Smooth muscle cell (in vitro differentiated cells): ENCODE results near the gene SLC25A19. TPM values are rescaled to one million over a fixed set of nuclear protein-coding genes. Genes with fewer than 3 reads are reported as not detected.

Source experiments
- DNase-seq: peaks from one replicate; lab custom pipeline; 2025; ENCODE audit not compliant: unreplicated experiment; lab: John Stamatoyannopoulos, UW
- H2AFZ ChIP-seq: fragments of 200-600 bp; sonication (generic); 2 replicates; pipeline ENCODE4 v1.6.0; 2016; ENCODE audit warnings: antibody characterized with exemption, low read depth, mild to moderate bottlenecking
- H3F3A ChIP-seq: fragments of 200-600 bp; sonication (generic); 2 replicates; pipeline ENCODE4 v1.6.0; 2017; ENCODE audit warnings: antibody characterized with exemption, low read depth
- H3K27ac ChIP-seq: fragments of 200-600 bp; sonication (generic); 2 replicates; pipeline ENCODE4 v1.5.1; 2016; ENCODE audit warnings: low read depth, mild to moderate bottlenecking
- H3K27me3 ChIP-seq: fragments of 200-600 bp; sonication (generic); 2 replicates; pipeline ENCODE4 v1.6.1; 2016; ENCODE audit warnings: low read depth, mild to moderate bottlenecking
- H3K36me3 ChIP-seq: fragments of 200-600 bp; sonication (generic); 2 replicates; pipeline ENCODE4 v1.5.1; 2016; ENCODE audit warnings: low read depth
- H3K4me1 ChIP-seq: fragments of 200-600 bp; sonication (generic); 2 replicates; pipeline ENCODE4 v1.5.1; 2016; ENCODE audit warnings: low read depth
- H3K4me2 ChIP-seq: fragments of 200-600 bp; sonication (generic); 2 replicates; pipeline ENCODE4 v1.6.0; 2016; ENCODE audit warnings: mild to moderate bottlenecking
- H3K4me3 ChIP-seq: fragments of 200-600 bp; sonication (generic); 2 replicates; pipeline ENCODE4 v1.5.1; 2016; ENCODE audit warnings: mild to moderate bottlenecking
- H3K79me2 ChIP-seq: fragments of 200-600 bp; sonication (generic); 2 replicates; pipeline ENCODE4 v1.6.0; 2016; ENCODE audit warnings: low read depth, mild to moderate bottlenecking
- H3K9ac ChIP-seq: fragments of 200-600 bp; sonication (generic); 2 replicates; pipeline ENCODE4 v1.6.0; 2016; ENCODE audit warnings: low read depth
- H3K9me3 ChIP-seq: fragments of 200-600 bp; sonication (generic); replicated peaks from 2 replicates; pipeline ENCODE4 v1.5.1; 2016; ENCODE audit warnings: low read depth
- H4K20me1 ChIP-seq: fragments of 200-600 bp; sonication (generic); 2 replicates; pipeline ENCODE4 v1.6.0; 2016; ENCODE audit warnings: low read depth
- CTCF ChIP-seq: fragments of 200-600 bp; sonication (generic); IDR thresholded peaks from 2 replicates; pipeline ENCODE4 v1.5.1; 2017; ENCODE audit warnings: borderline replicate concordance, mild to moderate bottlenecking, antibody characterized with exemption; ENCODE audit not compliant: insufficient read depth, poor library complexity, severe bottlenecking
- WGBS: methylation state at CpG from one replicate; pipeline ENCODE4 v1.1.7; 2016; ENCODE audit warnings: low lambda C conversion rate; 5-methylcytosine and 5-hydroxymethylcytosine counted together
- polyA plus RNA-seq: library from polyadenylated mRNA; unstranded; fragments of >200 nt; fragmentation: Nextera tagmentation; extraction: Ambion mirVana; gene quantifications from 2 replicates; pipeline ENCODE4 v1.2.1, GENCODE V29; 2016
- total RNA-seq: library from RNA; depleted of rRNA; stranded (reverse); fragments of >200 nt; gene quantifications from 2 replicates; pipeline ENCODE4 v1.2.3, GENCODE V29; 2014

Gene SLC25A19
- total and polyA plus RNA-seq, 2 experiments from 2014 or later: 1.9 to 3.6 TPM

- Histone ChIP-seq H3K79me2 (no peaks in the 10 kb centered on the region), H3K36me3 (no peaks in the 10 kb centered on the region), H3K9ac (no peak overlapping the region), H4K20me1 (no peaks in the 10 kb centered on the region), H3K4me1 (no peaks in the 10 kb centered on the region), H3K4me3 (no peak overlapping the region), H3K27me3 (no peaks in the 10 kb centered on the region), H3F3A (no peaks in the 10 kb centered on the region), H3K4me2 (no peak overlapping the region), H3K27ac (no peak overlapping the region), H3K9me3 (no peaks in the 10 kb centered on the region), H2AFZ (no peak overlapping the region)
- DNase-seq: no peak
- no peak for TF ChIP-seq CTCF
- 85% methylated on average over 19 of the region's 19 CpGs for WGBS
These were observed 26.5 kb upstream of the SLC25A19 start for GRCh38 chr17:75315541-75316243.

DNA sequence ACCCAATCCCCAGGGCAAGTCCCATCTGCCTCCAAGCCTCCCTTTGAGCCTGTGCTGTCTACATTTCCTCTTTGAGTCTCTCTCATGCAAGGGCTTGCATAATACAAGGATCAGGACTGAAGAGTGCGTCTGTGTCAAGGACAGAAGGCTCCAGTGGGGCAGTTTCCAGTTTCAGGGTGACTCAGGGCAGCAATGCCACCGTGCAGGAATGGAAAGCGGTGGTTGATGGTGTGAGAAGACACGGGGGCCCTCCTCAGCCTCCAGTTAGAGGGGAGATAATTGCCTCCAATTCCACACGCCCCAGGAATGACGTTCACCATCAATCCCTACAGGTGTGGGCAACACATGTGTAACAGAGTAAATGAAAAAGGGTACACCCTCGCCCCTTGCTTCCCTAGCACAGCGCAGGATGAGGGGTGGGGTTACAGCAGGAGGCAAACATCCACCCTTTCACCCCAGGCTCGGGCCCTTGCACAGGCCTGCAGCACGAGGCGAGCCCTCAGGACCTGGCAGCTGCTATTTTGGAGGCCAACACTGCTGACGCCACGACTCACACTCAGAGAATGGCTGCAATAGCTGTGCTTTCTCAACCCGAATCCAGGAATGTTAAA, 24.8 kb upstream of the SLC25A19 start:
- no peak overlapping the region for H3K4me2 ChIP-seq
- no peak overlapping the region for H2AFZ ChIP-seq
- H3K36me3 ChIP-seq: no peaks in the 10 kb centered on the region
- H3K4me3 ChIP-seq: no peak overlapping the region
- WGBS: 82% methylated on average over 14 of the region's 14 CpGs
- H3K27me3 ChIP-seq: no peaks in the 10 kb centered on the region
- no peaks in the 10 kb centered on the region for H3F3A ChIP-seq
- no peak for DNase-seq
- H4K20me1 ChIP-seq: no peaks in the 10 kb centered on the region
- no peaks in the 10 kb centered on the region for H3K79me2 ChIP-seq
- H3K27ac ChIP-seq: no peak overlapping the region
- H3K9ac ChIP-seq: no peak overlapping the region
- TF ChIP-seq CTCF: no peak
- H3K9me3 ChIP-seq: no peaks in the 10 kb centered on the region
- no peaks in the 10 kb centered on the region for H3K4me1 ChIP-seq

- 82% methylated on average over 20 of the region's 20 CpGs for WGBS
- Histone ChIP-seq H4K20me1 (no peaks in the 10 kb centered on the region), H3K4me1 (no peaks in the 10 kb centered on the region), H3K4me3 (no peak overlapping the region), H3K27ac (no peak overlapping the region), H3K79me2 (no peaks in the 10 kb centered on the region), H3K9ac (no peak overlapping the region), H3K27me3 (no peaks in the 10 kb centered on the region), H3F3A (no peaks in the 10 kb centered on the region), H3K9me3 (no peaks in the 10 kb centered on the region), H2AFZ (no peak overlapping the region), H3K4me2 (no peak overlapping the region), H3K36me3 (no peaks in the 10 kb centered on the region)
- no peak for TF ChIP-seq CTCF
- DNase-seq: no peak
These were observed 19.7 kb upstream of the SLC25A19 start for GRCh38 chr17:75308732-75309629.
